HG03066 (cell line): ENCODE data around the gene TIMMDC1.
"Not testable (repeated sequence)": the region's sequence is repeated elsewhere in the genome, so short reads cannot be mapped to it uniquely, and the experiment has no call there.

Experiments
- ATAC-seq: cut with Tn5 transposase; IDR thresholded peaks from one replicate; pipeline ENCODE4 v1.9.1; 2021; ENCODE audit warnings: low read depth; ENCODE audit not compliant: unreplicated experiment

TIMMDC1 gene

DNA sequence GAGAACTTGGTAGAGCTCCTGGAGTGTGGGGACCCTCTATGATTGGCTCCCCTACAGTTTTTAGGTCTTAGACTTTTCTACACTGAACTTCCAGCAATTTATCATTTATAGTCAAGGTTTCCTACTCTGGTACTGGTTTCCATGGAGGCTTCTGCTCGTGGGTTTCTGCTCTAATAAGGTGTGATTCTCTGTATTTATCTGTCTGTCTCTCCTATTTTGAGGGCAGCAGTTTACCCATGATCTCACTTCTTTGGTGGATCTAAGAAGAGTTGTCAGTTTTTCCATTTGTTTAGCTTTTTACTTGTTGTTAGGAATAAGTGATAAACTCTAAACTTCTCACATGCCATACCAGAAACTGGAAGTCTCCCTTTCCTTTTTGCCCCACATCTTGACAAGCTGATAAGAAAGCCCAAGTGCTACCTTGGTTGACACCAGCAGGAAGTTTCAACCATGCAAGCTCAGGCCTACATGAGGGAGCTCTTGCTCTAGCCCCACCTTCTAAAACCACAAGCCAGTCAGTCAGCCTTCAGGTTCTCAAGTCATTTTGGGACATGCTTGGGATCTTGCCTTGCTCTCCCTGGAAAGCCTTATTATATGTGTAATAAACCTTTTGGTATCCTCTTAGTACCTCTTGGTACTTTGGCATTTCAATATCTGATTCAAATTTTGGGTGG lies 10.0 kb downstream of the TIMMDC1 start:
- peak; percentile 69 for ATAC-seq

DNA sequence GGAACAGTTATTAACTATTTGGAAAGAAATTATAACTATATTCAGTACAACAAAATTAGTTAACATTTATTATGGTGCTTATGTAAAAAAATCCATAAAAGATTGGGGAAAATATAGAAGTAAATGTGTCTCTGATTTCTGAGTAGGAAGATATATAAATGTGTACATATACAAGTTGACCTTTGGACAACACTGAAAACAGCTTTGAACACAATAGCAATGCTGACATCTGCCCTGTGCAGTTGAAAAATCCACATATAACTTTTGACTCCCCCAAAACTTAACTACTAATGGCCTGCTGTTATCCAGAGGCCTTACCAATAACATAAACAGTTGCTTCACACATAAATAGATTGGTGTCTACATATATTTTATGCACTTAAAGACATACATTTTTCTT lies 12.3 kb downstream of the TIMMDC1 start:
- ATAC-seq, result no peak

DNA sequence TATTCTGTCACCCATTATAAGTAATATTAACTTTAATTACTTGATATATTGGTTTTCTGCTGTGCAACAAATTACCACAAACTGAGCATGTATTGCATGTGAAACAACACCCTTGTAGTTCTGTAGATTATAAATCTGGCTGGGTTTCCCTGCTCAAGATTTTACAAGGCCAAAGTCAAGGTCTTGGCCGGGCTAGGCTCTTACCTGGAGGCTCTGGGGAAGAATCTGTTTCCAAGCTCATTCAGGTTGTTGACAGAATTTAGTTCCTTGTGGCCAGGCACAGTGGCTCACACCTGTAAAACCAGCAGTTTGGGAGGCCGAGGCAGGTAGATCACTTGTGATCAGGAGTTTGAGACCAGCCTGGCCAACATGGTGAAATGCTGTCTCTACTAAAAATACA lies 16.3 kb downstream of the TIMMDC1 start:
- no peak for ATAC-seq

DNA sequence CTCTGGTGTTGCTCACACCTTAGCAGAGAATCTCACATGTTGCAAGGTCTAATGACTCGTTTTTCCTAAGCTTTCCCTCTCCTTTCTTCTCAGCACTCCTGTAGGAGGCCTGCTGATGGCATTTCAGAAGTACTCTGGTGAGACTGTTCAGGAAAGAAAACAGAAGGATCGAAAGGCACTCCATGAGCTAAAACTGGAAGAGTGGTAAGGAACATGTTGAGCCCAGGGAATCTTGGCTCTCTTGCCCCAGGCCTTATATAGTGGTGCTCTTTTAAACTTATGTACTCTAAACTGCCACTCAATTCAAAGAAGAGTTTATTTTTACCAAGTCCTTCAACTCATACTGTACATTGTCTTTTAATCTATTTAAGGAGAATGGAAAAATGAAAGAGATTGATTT lies 18.8 kb downstream of the TIMMDC1 start:
- ATAC-seq, result no peak

DNA sequence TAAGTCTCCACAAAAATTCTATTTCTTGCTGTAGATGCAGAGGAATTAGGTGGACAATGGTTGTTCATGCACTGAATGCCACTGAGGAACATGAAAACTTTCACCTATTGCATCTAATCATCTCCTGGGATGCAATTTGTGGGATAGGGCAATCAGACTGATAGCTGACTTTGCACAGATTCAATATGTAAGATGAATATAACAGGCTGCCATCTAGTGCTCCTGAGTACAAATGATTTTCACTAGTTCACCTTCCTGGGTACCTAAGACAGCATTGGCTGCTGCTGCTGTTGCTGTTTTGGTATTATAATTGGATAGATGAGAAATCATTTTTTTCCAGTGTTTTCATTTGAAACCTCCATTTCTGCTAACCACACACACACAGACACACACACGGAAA lies 19.7 kb downstream of the TIMMDC1 start:
- ATAC-seq, result no peak

DNA sequence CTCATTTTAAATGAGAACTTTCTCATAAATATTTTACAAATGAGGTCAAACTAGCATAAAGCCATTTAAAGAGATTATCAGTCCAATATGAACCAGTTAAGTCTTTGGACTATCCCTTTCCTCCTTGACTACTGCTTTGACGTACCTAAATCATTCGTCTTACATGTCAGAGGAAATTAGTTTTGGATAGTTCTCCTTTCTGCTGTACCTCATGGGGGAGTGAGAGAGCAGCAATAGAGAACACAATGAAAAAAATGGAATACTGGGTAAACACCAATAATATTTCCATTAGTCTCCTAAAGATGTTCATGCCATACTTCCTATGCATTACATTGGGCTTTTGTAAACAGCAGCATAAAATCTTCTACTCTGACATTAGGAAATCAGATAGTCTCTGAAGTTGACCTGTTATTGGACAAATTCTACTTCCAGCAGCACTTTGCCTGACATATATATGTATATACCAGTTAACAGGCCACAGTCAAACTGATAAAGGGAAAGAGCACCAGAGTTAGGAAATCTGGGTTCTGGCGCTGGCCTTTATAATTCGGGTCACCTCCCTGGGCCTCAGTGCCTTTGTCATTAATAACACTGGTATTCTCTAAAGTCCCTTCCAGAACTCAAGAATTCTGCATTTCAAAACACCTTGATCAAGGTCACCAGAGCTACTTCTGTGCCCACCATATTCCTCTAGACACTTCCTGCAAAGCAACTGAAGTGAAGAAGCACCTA lies 26.8 kb downstream of the TIMMDC1 start:
- no peak for ATAC-seq

DNA sequence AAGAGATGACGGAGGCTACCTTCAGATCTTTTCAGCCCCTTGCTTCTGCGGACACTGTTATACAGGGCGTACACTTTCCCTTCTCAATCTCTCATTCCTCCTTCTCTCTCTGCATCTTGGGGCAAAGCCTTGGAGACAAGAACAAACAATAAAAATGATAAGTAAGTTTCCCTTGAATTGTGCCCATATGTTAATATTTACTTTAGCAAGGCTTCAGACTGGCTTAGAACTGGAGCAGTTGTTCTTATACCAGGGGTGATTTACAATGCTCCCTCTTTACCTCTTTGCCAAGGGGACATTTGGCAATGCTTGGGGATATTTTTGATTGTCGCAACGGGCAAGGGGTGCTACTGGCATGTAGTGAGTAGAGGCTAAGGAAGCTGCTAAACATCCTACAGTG lies 29.4 kb downstream of the TIMMDC1 start:
- no peak for ATAC-seq

DNA sequence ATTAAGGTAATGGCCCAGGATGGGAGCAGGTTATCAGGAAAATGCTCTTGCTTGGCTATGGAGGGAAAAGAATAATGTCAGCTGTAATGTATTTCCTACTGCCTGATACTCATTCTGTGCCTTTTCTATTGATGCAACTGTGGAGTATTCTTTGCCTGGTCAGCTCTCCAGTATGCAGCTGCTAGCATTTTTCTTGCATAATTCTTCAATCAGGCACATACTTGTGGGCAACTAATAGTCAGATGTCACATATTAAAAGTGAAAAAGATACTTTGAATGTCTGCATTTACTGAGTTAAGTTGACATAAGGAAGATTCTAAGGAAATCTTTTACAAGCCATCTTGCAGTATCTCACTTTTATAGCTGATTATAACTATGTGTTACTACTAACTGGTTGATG lies 31.5 kb downstream of the TIMMDC1 start:
- no peak for ATAC-seq

DNA sequence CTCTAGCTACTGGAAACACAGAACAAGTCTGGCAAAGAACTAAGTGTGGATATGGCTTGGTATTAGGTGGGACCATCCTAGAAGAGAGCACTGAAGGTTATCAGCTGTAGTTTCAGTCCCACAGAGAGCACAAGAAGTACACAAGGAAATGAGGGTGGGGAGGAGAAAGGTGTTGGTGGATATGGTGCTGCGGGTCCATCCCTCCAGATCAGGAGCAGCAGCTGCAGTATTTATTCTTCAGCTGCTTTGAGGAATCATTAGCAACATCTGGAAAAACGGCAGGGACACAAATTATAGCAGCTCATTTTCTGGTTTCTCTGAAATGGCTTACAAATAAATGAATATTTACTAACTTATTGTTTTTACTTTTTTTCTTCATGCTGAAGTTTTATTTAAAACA lies 32.1 kb downstream of the TIMMDC1 start:
- no peak for ATAC-seq

DNA sequence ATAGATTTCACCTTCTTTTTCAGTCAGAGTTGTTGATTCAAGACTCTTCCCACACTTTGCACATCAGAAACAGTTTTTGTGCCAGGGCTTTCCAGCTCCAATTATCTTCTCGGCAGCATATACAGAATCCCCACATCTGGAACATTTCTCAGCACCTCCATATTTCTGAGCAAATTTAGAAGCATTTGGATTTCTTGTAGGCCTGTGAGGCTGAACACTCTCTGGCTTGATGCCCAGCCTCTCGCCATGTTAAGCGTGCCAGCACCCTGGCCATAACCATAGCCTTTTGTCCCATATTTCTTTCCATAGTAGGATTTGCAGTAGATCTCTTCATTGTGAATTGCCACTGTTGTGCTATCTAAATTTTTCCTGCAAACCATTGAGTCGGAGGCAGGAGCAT lies 32.8 kb downstream of the TIMMDC1 start:
- no peak for ATAC-seq

DNA sequence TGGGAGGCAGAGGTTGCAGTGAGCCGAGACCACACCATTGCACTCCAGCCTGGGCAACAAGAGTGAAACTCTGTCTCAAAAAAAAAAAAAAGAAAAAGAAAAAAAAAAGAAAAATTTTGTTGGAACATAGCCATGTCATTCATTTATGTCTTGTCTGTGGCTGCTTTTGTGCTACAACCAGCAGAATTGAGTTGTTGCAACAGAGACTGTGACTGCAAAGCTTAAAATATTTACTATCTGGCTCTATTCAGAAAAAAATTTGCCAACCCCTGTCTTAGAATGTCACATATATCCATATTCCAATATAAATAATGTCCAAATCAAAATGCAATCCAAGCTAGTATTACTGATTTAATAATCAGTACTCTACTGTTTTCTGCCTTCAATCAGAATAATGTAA lies 35.9 kb downstream of the TIMMDC1 start:
- ATAC-seq, result no peak

DNA sequence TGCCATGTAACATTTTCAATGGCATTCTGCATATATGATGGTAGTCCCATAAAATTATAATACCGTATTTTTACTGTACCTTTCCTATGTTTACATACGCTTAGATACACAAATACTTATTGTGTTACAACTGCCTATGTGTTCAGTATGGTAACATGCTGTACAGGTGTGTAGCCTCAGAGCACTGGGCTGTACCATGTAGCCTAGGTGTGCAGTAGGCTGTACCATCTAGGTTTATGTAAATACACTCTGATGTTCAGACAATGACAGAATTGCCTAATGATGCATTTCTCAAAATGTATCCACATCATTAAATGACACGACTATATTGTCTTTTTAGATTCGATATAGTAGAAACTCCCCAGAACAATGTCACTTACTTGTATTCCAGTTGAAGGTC lies 38.4 kb downstream of the TIMMDC1 start:
- no peak for ATAC-seq

DNA sequence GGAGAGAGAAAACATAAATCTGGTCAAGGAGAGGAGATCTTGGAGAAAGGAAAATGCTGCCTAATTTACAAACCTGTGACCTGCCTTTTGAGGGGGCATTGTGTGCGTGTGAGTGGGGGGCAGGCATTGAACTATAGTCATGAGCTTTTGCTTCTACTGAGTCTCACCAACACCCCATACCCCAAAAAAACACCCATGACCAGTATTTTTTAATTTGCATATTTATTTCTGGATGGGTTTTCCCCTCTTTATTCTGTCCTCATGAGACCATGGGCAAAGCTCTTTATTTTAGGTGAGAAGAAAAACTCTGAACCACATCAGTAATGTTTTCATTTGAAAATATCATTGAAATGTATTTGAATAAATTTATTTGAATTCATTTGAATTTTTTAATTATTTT lies 40.4 kb downstream of the TIMMDC1 start:
- ATAC-seq, result no peak

DNA sequence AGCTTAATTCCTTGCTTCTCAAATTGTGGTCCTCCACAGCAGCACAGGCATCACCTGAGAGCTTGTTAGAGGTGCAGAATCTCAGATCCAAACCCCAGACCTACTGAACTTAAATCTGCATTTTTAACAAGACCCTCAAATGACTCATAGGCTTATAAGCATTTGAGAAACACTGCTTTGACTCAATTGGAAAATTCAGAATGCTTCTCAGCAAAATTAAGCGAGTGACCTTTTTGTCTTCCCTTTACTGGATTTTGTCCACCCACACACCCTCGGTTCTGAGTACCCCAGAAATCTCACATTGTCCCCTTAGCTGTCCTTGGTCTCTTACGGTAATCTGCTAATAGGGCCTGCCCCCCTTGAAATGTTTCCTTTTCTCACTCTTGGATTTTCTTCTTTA lies 43.2 kb downstream of the TIMMDC1 start:
- ATAC-seq, result no peak

DNA sequence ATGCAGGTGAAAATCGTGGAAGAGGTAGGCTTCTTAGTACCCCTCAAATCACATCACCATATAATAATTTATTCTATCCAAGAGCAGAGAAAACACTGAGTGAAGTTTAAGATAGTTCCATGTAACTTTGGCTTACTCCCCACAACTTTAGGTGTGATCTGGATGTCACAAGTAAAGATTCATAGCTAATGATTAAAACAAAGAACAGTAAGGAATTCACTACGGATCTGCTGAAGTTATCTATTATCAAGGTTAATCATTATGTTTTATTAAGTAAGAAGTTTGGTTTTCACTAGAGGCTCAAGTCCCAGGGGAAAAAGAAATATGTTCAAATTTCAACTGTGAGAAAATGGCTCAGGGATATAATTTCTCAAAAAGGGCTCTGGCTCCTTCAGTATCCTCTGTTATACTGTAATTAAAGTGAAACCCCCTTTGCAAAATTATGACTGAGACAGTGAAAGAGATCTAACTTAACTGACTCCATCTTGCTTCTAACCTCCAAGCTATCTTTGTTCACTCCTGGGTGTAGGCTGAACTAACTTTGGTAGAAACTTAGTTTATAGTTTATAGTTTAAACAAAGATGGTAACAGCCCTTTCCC lies 43.9 kb downstream of the TIMMDC1 start:
- no peak for ATAC-seq

DNA sequence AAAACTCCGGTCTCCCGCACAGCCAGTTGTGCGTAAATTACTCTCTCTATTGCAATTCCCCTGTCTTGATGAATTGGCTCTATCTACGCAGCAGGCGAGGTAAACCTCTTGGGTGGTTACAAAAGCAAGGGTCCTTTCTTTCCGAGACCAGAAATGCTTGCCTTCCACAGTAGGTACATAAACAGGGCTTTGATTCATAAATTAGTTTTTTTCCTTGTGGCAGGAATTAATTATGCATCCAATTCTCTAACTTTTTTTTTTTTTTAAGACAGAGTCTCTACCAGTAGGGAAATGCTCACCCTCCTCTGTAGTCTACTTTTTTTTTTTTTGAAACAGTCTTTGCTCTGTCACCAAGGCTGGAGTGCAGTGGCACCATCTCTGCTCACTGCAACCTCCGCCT lies 44.8 kb downstream of the TIMMDC1 start:
- ATAC-seq, result no peak

DNA sequence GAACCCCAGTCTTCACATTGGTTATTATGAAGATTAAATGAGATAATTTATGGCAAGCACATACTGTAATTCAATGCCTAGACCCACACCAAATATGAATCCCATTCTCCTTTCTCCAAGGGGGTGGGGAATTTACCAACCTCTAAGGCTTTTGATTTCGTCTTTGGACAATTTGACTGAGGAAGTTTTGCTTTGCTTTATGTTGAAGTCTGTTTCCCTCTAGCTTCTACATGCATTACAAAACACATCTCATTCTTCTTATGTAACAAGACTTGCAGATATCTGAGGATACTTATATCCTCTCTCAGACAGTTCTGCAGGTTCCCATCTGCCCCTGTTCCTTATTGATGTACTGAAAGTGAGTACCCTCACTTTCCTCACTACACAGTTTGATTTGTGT lies 48.9 kb downstream of the TIMMDC1 start:
- ATAC-seq, result no peak

DNA sequence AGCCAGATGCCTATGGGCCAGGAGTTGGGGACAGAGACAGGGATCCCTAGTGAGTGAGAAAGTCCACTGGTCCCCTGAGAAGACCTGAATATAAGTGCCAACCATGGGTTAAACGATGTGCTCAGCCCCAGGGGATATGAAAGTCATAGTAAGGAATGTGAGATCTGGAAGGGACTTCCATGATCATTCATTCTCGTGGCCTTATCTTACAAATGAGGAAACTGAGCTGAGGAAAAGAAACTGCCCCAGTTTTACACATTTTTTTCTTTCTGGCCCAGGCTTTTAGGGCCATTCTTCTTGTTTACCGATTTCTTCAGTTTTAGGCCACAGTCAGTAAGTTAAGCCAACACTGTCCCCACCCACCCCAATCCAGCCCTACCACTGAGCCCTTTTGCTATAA lies 50.0 kb downstream of the TIMMDC1 start:
- ATAC-seq, result no peak

DNA sequence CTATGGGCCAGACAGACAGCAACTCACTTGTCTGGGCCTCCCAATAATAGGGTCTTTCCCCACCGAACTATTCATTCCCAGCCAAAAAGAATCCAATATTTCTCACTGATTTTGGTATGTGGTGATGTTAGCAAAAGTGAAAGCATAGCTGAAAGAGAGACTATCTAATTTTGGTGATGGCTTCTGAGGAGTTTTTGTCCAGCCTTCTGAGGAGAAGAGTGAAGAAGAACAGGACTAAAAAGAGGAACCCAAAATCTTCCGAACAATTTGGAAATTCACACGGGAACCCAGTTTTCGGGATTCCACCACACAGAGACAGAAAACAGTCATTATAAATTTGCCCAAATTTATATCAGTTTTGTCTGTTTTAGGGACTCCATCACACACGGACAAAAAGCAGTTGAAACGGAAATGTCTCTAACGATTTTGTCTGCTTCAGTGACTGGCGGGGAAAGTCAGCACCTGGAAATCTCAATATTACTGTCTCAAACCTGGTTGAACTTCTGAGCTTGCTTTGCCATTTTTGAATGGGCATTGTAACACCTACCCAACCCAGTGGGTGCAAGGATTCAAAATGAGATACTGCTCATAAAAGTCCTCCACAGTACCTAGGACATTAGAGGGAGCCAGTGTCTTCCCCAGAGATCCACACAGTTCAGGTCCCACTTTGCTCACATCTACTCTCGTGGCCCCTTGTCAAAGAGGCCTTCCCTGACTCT lies 52.0 kb downstream of the TIMMDC1 start:
- peak; percentile 30 for ATAC-seq

DNA sequence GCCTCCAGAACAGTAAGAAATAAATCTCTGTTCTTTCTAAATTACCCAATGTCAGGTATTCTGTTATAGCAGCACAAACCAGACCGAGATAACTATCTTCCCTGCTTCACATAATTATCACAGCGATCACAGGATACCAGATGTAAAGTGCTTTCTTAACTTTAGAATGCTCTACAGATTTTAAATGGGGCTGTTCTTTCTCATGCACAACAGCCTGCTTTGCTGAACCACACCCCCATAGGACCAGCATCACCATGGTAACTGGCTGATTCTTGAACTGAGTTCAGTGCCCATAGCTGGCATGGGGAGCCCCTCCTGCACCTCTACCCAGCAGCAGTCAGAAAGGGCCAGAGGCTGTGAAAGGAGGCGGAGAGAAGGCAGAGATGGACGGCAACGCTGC lies 53.3 kb downstream of the TIMMDC1 start:
- no peak for ATAC-seq

DNA sequence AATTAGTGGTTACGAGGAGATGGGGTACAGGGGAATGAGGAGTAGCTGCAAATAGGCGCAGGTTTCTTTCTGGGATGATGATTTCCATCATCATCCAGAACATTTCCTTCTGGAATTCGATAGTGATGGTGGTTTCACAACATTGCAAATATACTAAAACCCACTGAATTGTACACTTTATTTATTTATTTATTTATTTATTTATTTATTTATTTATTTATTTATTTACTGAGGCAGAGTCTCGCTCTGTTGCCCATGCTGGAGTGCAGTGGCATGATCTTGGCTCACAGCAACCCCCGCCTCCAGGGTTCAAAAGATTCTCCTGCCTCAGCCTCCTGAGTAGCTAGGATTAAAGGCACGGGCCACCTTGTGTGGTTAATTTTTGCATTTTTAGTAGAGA lies 54.6 kb downstream of the TIMMDC1 start:
- ATAC-seq, result not testable (repeated sequence)
